Loucy (cell line): ENCODE data around the gene LXN.

Source experiments
- H2AFZ ChIP-seq: fragments of 200-600 bp; sonication (generic); 2 replicates; pipeline ENCODE4 v1.6.0; 2016; ENCODE audit warnings: antibody characterized with exemption, mild to moderate bottlenecking, low read length, moderate library complexity
- H3F3A ChIP-seq: fragments of 200-600 bp; 2 replicates; pipeline ENCODE4 v1.6.0; 2016; ENCODE audit warnings: antibody characterized with exemption, low read depth, mild to moderate bottlenecking
- H3K27me3 ChIP-seq: fragments of 200-600 bp; sonication (generic); 2 replicates; pipeline ENCODE4 v1.6.1; 2014; ENCODE audit warnings: low read length, mild to moderate bottlenecking; ENCODE audit not compliant: insufficient read depth, poor library complexity, severe bottlenecking
- H3K36me3 ChIP-seq: fragments of 200-600 bp; sonication (generic); 2 replicates; pipeline ENCODE4 v1.6.1; 2016; ENCODE audit warnings: low read length; ENCODE audit not compliant: insufficient read depth
- H3K4me1 ChIP-seq: fragments of 200-600 bp; sonication (generic); 2 replicates; pipeline ENCODE4 v1.5.1; 2014; ENCODE audit warnings: low read length, mild to moderate bottlenecking; ENCODE audit not compliant: insufficient read depth, poor library complexity, severe bottlenecking
- H3K4me2 ChIP-seq: fragments of 200-600 bp; sonication (generic); 2 replicates; pipeline ENCODE4 v1.6.0; 2014; ENCODE audit warnings: antibody characterized with exemption, low read length, low read depth, mild to moderate bottlenecking; ENCODE audit not compliant: poor library complexity, severe bottlenecking
- H3K4me3 ChIP-seq: fragments of 200-600 bp; sonication (generic); 2 replicates; pipeline ENCODE4 v1.5.1; 2014; ENCODE audit warnings: low read length, mild to moderate bottlenecking, mixed read lengths; ENCODE audit not compliant: poor library complexity, severe bottlenecking
- H3K79me2 ChIP-seq: fragments of 200-600 bp; sonication (generic); 2 replicates; pipeline ENCODE4 v1.6.1; 2014; ENCODE audit warnings: low read length; ENCODE audit not compliant: insufficient read depth
- H3K9ac ChIP-seq: fragments of 200-600 bp; sonication (generic); 2 replicates; pipeline ENCODE4 v1.6.0; 2014; ENCODE audit warnings: mild to moderate bottlenecking, low read depth, low read length, moderate library complexity; ENCODE audit not compliant: poor library complexity, severe bottlenecking
- H3K9me2 ChIP-seq: fragments of 200-600 bp; sonication (generic); replicated peaks from 2 replicates; pipeline ENCODE4 v1.6.1; 2016; ENCODE audit warnings: low read depth, low read length, mixed read lengths
- H3K9me3 ChIP-seq: fragments of 200-600 bp; sonication (generic); 2 replicates; pipeline ENCODE4 v1.6.1; 2014; ENCODE audit warnings: mild to moderate bottlenecking, antibody characterized with exemption, low read length, low read depth; ENCODE audit not compliant: insufficient read depth
- H4K20me1 ChIP-seq: fragments of 200-600 bp; sonication (generic); 2 replicates; pipeline ENCODE4 v1.6.0; 2014; ENCODE audit warnings: antibody characterized with exemption, low read length, mild to moderate bottlenecking; ENCODE audit not compliant: insufficient read depth, poor library complexity, severe bottlenecking
- CTCF ChIP-seq: fragments of 200-600 bp; sonication (generic); conservative IDR thresholded peaks from 2 replicates; pipeline ENCODE4 v1.5.1; 2014; ENCODE audit warnings: mild to moderate bottlenecking, antibody characterized with exemption, low read length
- EZH2phosphoT487 ChIP-seq: fragments of 200-600 bp; IDR thresholded peaks from 2 replicates; pipeline ENCODE4 v1.6.1; 2018; ENCODE audit warnings: antibody characterized with exemption, mild to moderate bottlenecking, moderate library complexity, borderline replicate concordance

LXN gene

GRCh38 chr3:158617982-158618875 lies 54.2 kb downstream of the LXN start:
- TF ChIP-seq CTCF: no peak
- no peak for TF ChIP-seq EZH2phosphoT487
- Histone ChIP-seq H3K79me2 (no peaks in the 10 kb centered on the region), H3K4me1 (no peaks in the 10 kb centered on the region), H4K20me1 (no peaks in the 10 kb centered on the region), H3K9me3 (peaks cover 4% of the 10 kb centered on the region; the same call in 1 of the 2 replicates), H3K36me3 (no peaks in the 10 kb centered on the region), H3K4me2 (no peak overlapping the region), H3K9ac (no peak overlapping the region), H3F3A (no peaks in the 10 kb centered on the region), H3K9me2 (no peaks in the 10 kb centered on the region), H3K27me3 (no peaks in the 10 kb centered on the region), H2AFZ (no peak overlapping the region), H3K4me3 (no peak overlapping the region)
